ENCODE results near the gene SNX20.

The SNX20 gene

GRCh38 chr16:50683689-50684374, 2.7 kb upstream of the SNX20 start:
- DNase-seq (ENCODE audit: low read depth in 1 of 2, low spot score in 1 of 2), result no peak

DNA sequence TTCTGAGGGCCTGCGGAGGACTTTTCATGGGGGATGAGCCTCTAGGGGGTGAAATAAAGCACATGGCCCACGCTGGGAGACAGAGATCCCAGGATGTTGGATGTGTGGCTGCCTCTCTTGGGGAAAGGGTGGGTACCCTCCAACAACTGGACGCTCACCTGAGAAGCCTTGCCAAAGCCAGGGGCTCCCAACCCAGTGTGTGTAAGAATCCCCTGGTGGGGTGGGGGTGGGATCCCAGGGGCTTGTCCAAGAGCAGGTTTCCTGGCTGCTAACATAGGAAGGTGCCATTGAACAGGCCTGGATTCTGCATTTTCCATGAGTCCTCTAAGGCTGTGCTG, 587 bp downstream of the SNX20 start:
- no peak for DNase-seq (ENCODE audit: low read depth in 1 of 2, low spot score in 1 of 2)

GRCh38 chr16:50679676-50680555, 1.2 kb downstream of the SNX20 start:
- no peak for DNase-seq (ENCODE audit: low read depth in 1 of 2, low spot score in 1 of 2)

DNA sequence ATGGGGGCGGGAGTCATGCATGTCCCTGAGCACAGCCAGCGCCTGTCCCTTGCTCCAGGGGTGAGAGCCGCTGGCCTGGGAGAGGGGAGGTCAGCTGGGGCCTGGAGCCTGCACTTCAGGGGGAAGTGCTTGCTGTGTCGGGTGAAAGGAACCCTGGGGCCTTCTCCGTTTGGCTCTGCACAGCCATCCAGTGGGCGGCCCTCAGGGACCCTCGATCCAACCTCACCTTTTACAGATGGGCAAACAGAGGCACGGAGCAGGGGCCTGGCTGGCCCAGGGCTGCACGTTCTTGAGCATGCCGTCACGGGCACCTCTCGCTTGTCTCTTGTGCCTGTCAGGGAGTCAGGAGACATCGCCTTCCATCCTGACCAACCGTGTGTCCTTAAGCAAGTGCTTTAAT, 1.8 kb downstream of the SNX20 start:
- no peak for DNase-seq (ENCODE audit: low read depth in 1 of 2, low spot score in 1 of 2)

DNA sequence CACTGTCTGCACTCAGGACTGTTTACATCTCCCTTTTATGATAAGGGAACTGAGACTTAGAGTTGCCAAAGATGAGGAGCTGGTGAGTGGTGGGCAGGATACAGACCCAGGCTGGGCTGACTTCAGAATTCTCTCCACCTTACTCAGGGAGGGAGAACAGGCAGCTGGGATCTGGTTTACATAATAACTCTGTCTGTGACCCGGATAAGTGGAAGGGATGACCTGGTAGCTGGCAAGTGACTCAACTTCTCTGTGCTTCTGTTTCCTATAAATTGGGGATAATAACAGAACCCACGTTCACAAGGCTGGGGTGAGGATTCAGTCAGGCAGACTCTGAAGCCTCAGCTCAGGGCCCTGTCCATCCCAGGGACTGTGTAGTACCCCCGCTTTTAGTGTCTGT, 2.6 kb downstream of the SNX20 start:
- no peak for DNase-seq (ENCODE audit: low read depth in 1 of 2, low spot score in 1 of 2)

GRCh38 chr16:50677351-50677750, 3.8 kb downstream of the SNX20 start:
- no peak for DNase-seq (ENCODE audit: low read depth in 1 of 2, low spot score in 1 of 2)

DNA sequence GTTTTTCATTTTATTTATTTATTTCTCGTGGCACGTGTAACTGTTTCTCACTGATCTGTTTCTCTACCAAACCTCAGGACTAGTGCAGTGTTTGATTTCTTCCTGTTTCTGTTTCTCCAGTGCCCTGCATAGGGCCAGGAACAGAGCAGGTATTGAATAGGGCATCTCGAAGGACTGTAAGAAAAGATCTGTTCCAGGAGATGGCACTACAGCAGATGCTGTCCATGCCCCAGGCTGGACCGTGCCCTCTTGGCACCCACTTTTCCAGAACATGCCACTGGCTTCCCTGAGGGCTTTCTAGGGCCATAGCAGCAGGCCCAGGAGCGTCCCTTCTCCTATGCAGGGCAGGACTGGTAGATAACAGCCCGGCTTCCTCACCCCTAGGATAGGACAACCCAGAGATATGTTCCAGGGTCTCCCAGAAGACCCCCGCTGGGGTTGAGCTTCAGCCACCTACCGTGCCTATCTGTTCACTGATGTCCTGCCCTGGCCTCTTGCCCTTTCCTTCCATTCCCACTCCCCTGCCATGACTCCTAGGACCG, 4.4 kb downstream of the SNX20 start:
- no peak for DNase-seq (ENCODE audit: low read depth in 1 of 2, low spot score in 1 of 2)

DNA sequence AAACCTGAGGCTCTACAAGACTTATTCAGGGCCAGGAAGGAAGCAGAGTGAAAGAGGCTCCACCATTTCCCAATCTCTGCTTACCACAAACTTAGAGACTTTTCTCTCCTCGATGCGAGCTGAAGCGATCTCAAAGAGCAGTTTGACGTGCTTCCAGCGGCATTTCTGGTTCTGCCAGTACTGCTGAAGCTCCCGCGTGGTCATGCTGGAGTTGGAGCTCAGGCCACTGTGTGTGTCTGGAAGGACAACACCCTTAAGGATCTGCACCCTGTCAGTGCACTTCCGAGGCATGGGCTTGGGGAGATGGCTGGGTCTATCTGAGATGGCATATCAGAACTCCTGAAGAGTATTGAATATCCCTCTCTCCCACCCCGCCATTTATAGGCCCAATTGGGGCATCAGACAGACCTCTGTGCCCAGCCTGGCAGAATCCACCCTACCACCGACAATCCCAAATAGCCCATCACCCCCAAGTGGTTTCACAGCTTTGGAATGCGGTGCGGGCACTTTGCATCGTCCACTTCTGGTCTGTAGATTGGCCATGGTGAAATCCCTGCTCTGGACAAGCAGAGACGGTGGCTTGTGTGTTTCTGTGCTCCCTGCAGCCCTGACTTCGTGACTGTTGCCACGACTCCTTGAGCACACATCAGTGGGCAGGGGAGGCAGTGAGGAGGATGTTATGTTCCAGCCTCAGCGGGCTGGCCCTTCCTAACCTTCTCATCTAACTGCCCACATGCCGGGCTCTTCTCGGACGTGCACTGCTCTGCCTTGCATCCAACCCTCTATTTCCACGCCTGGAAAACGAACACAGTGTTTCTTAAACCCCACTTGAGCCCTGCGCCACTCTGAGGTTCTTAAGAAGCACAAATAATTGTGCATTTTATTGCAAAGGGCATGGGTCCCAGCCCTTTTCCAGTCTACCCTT, 5.2 kb downstream of the SNX20 start:
- DNase-seq (ENCODE audit: low read depth in 1 of 2, low spot score in 1 of 2), result no peak

GRCh38 chr16:50674831-50675230, 6.3 kb downstream of the SNX20 start:
- no peak for DNase-seq (ENCODE audit: low read depth in 1 of 2, low spot score in 1 of 2)

- DNase-seq (ENCODE audit: low read depth in 1 of 2, low spot score in 1 of 2), result no peak
These were observed 7.4 kb downstream of the SNX20 start for GRCh38 chr16:50673496-50674275.

DNA sequence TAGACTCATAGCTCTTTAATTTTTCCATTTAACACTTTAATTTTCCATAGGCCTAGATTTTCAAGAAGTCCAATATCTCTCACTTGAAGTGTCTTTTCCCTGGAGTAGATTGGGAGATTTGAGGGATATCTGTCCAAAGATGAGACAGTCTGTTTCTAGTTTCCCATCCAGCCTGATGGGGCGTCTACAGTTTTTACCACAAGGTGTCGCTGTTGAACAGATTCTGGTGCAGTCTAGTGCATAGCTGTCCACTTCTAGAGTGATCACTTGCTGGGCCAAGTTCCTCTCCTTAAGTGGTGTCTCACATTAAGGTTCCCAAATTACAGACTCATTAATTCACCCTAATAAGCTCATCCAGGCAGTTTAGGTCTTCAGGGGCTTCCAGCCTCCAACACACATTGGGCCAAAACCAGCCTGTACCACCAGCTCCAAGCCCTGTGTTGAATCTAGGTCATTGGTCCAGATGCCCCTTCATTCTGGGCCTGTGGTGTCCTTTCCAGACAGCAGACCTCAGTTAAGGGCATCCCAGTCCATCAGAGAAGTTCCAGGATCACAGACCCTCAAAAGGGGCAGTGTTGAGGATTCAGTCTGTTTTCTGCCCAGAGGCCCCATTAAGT, 9.4 kb downstream of the SNX20 start:
- no peak for DNase-seq (ENCODE audit: low read depth in 1 of 2, low spot score in 1 of 2)

- no peak for DNase-seq (ENCODE audit: low read depth in 1 of 2, low spot score in 1 of 2)
These were observed 10.6 kb downstream of the SNX20 start for GRCh38 chr16:50670476-50670875.

DNA sequence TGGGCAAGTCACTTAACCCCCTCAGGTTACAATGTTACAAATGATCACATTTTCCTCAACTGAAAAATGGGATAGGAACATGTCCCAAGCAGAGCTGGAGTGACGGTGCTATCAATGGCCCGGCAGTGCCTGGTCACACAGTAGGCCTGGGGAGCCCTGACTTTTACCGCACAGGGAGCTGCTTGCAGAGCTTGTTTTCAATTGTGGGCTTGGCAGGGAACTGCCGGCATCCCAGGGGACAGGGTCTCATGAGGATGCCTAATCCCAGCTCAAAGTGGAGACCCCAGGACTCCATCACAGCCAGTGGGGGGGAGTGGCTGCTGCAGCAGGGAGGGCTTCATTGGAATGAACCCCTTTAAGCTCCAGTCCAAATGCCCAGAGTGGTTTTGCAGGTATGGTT, 11.4 kb downstream of the SNX20 start:
- DNase-seq (ENCODE audit: low read depth in 1 of 2, low spot score in 1 of 2), result no peak

DNA sequence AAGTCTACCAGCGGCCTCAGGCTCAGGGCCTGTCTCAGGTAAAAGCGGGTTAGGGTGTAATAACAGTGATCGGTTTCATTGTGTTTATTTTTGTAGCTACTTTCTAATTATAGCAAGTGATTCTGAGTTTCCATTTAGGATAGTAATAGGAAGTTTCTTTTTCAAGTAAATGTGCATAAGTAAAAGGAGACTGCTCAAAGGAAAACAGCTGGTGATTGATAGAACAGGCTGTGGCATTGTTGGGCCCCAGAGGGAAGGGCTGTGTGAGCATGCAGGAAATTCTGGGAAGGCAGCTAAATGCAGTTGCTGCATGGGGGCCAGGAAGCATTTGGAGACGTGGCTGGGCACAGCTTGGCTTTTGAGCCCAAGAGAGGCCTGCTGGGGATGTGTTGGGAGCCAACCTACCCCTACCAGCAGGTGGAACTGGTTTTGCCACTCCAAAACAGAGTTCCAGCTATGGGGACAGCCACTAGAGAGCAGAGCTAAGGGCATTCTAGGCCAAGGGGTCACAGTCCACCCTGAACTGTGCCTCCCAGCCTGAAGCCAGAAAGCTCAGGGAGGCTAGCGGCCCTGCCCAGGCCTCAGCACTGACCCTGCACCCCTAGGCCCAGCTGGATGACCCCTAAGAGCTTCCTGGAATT, 12.6 kb downstream of the SNX20 start:
- no peak for DNase-seq (ENCODE audit: low read depth in 1 of 2, low spot score in 1 of 2)

- DNase-seq (ENCODE audit: low read depth in 1 of 2, low spot score in 1 of 2), result no peak
These were observed 13.4 kb downstream of the SNX20 start for GRCh38 chr16:50667497-50668367.

DNA sequence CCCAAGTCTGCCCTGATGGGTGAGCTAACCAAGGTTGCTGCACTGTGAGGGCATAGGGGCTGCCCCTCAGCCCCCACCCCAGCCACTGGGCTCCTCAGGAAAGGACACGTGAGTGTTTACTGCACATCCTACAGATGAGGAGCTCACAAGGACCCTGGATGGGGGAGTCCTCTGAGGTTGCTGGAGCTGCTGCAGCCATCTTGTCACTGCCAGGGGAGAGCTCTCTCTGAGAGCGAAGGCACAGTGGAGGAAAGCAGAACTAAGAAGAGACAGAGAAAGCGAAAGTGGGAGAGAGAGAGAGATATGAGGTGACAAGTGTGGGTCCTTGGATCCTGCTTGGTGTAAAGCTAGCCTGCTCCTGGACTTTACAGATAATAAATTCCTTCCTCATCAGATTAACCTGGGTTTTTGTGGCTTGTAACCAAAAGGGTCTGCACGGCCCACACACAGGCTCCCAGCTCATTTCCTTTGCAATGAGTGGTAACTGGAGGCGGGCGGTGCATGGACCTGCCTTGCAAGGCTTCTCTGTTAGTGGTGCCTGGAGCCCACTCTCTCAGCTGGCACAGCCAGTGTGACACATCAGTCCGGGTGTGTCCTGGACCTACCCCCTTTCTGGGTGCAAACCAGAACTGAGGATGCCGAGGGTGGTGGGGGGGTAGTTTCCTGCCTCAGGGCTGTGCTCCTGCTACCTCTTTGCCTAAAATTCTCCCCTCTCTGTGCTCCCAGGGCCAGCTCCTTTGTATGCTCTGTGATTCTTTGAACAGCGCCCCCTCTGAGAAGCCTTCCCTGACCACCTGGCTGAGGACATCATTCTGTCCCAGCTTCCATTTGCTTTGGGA, 14.2 kb downstream of the SNX20 start:
- no peak for DNase-seq (ENCODE audit: low read depth in 1 of 2, low spot score in 1 of 2)

DNA sequence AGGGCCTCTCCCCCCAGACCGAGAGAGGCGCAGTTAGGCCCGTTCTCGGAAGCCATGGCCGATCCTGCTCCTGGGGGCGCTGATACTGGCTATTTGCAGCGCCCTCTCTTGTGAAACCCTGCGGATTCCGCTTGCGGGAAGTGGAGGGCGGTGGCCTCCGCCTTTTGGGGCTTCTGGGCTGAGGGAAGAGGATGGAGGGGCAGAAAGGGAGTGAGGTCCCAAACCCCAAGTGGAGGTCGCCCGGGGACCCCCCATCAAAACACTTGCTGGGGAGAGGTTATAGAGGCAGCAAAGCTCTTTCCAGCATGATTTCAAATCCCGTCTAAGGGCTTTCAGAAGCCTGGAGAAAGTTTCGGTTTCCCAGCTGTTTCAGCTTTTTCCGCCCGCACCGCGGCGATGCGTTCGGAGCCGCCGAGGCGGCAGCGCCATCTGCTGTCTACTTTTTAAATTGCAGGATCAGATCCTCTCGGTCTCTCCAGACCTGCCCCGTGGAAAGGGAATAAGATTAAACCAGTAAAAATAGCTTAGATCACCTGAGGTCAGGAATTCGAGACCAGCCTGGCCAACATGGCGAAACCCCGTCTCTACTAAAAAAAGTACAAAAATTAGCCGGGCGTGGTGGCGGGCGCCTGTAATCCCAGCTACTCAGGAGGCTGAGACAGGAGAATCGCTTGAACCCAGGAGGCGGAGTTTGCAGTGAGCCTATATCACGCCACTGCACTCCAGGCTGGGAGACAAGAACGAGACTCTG, 15.8 kb downstream of the SNX20 start:
- DNase-seq (ENCODE audit: low read depth in 1 of 2, low spot score in 1 of 2), result peak; percentile 67 to 78

All from activated T-helper 1 cell treated with anti-CD3 and anti-CD28 coated beads, Interleukin-2, amount 50 U/mL, for 16 hours (primary cell).